Nasal cavity respiratory epithelium epithelial cell of viscerocranial mucosa (primary cell): ENCODE results near the gene COMMD6. TPM values are rescaled to one million over a fixed set of nuclear protein-coding genes. Genes with fewer than 3 reads are reported as not detected.

Experiments used
- total RNA-seq: library from RNA; depleted of rRNA; stranded (reverse); fragments of >200 nt; gene quantifications from 2 replicates; pipeline ENCODE4 v1.2.3, GENCODE V29; 2014

The COMMD6 gene
- 29.0 and 52.4 TPM in 2 replicates for total RNA-seq

DNA sequence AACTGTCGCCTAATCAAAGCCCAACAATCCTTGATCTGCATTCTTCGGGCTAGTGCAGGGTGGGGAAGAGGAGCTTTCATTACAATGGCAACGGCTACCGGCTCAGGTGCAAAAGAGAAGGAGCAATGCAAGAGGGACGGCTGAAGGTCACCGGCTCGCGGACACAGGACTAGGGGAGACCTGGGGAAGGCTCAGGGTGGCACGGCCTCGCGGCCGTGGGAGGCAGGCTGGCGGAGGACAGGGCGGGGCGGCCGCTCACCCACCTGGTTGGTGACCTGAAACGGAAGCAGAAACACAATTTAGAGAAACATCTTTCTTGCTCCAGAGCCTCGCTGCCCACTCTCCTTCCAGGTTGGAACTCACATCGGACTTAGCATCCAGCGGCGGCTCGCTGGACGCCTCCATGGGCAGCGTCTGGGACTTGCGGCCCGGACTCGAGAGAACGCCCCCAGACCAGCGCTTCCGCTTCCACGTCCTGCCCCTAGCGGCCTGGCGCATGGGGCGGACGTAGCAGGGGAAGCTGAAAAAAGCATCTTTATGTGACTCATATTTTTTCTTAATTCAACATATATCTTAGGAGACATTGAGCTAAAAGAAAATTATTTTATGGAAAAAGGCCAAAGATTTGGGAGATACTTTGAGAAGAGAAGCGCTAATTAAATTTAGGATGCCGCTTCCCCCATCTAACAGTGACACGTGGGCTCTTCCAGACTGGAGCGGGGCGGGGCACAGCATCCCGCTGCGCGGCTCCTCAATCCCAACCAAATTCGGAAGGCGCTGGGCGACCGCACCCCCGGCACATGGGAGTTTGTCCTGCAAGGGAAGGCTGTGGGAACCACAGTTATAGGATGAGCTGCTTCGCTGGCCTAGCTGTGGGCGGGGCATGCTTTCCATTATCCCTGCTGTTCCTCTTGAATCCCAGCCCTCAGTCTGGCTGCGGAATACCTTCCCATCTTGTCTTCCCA lies at the start of gene COMMD6:
COMMD6 (minus strand) TSS at position 441 of the 965 bp plus-strand sequence; CDS start at position 405, 36 bp downstream.

DNA sequence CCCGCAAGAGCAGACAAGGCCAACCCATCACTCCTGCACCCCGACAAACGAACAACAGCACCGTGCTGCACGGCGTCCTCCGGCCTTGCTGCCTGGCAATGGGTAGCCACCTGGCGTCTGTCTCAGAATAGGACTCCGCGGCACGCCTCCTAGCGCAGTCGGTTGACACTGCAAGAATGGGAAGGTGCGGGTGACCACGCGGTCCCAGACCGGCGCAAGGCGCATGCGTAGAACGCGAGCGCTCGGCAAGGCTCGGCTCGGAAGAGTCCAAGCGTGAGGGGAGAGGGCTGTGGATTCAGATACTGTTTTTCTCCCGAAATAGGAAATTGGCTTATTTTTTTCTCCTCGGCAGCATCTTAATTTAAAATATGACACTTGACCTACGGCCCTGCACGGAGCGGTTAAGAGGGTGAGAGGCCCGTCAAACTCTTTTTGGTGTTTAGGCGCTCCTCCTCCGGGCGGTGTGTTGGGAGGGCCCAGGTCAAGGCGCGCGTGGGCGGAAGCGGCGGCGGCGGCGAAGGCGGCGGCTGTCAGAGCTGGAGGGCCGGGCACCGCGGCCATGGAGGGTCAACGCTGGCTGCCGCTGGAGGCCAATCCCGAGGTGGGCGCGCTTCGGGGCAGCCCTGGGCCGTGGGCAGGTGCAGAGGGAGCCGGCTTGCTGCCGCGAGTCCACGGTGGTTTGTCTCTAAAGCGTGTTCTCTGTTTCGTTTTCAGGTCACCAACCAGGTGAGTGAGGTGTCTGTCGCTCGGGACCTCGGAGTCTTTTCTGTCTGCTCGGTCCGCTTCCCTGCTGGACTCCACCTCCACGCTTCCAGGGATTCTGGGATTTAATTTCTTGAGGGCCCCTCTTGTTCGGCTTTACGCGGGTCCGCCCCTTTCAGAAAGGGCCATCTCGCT lies 11.9 kb upstream of the COMMD6 start, which contains the start of gene UCHL3:
UCHL3 (plus strand) TSS at position 530 of the 897 bp plus-strand sequence; CDS start at position 560, 30 bp downstream.

DNA sequence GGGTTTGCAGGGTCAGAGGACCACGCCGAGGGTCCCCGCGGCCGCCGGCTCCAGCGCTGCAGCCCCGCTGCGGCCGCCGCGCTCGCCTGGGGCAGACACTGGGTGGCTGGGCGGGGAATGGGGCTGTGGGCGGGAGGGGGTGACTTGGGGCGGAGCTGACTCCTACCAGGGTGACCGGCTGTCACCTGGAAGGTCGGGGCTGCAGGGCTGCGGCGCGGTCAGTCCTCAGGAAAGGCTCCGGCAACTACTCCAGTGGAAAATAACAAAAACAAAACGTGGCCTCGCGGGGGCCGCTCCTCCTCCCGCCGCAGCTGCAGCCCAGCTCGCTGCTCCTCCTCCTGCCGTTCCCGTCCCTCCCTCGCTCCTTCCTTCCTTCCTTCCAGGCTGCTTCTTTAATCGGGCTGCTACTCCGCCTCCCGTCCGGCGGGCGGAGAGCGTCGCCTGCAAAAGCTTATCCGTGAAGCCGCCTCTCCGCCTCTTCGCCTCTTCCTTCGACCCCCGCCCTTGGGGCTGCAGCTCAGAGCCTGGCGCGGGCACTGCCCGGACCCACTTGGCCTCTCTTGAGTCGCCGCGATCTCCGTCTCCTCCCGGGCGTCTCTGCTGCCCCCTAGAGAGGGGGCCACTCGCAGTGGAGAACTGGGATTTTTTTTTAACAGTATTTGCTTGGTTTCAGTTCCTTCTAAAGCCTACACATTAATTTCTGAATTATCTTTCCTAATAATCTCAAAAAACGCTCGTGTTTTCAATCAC lies 55.4 kb downstream of the COMMD6 start, which contains the start of gene TBC1D4:
TBC1D4 (minus strand) TSS at position 100 of the 750 bp plus-strand sequence. CDS start 402 bp downstream, outside the sequence.

Other genes starting within 250 kb of the COMMD6 start
- gene TBC1D4, start 55.7 kb downstream of the COMMD6 start, total RNA-seq = 24.6 and 25.3 TPM in 2 replicates
- gene UCHL3, start 11.9 kb upstream of the COMMD6 start, total RNA-seq = 64.1 and 99.5 TPM in 2 replicates
- 46.1 and 123 TPM in 2 replicates for gene LMO7, start 98.5 kb upstream of the COMMD6 start, total RNA-seq